NAMALWA (cell line): ENCODE measurements around the gene KLK6.
"Not testable (repeated sequence)": the region's sequence is repeated elsewhere in the genome, so short reads cannot be mapped to it uniquely, and the experiment has no call there.

Experiments
- DNase-seq: peaks from one replicate; pipeline ENCODE4 v3.0.0-alpha.2; 2015; ENCODE audit warnings: low spot score

KLK6 gene

DNA sequence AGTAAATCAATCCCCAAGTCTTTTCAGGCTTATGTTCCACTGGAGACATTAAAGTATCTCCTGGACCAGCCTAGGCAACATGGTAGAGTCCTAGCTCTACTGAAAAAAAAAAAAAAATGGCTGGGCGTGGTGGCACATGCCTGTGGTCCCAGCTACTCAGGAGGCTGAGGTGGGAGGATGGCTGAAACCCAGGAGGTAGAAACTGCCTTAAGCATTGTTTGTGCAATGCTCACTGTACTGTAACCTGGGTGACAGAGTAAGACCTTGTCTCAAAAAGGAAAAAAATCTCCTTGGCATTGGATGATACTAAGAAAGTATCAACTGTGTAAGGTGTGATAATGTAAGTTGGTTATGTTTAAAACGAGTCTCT, 23.3 kb upstream of the KLK6 start:
- no peak for DNase-seq

- not testable (repeated sequence) for DNase-seq
These were observed 15.0 kb upstream of the KLK6 start for GRCh38 chr19:50984416-50984815.

- no peak for DNase-seq
These were observed 14.4 kb upstream of the KLK6 start, which contains the start of gene KLK7 for GRCh38 chr19:50983625-50984292. TSS of gene KLK7 (minus strand) at chr19:50983917. CDS start at chr19:50982399, 1,518 bp downstream.

DNA sequence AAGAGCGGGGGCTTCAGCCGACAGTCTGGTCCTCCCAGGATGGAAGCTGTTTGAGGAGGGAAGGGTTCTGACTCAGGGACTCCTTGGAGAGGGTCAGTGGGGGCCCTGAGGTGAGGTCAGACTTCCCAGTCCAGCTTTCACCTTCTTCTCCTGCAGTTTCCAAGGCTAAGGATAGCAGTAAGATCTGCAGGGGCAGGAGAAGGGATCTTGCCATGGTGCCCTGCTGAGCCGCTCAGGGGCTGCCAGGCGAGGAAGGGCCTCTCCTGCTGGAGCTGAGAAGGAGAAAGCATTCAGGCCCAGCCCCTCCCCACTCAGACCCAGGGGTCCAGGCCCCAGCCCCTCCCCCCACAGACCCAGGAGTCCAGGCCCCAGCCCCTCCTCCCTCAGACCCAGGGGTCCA, 12.8 kb upstream of the KLK6 start:
- no peak for DNase-seq

- no peak for DNase-seq
These were observed 12.3 kb upstream of the KLK6 start for GRCh38 chr19:50981587-50982146.

GRCh38 chr19:50980208-50980607, 10.8 kb upstream of the KLK6 start:
- no peak for DNase-seq

DNA sequence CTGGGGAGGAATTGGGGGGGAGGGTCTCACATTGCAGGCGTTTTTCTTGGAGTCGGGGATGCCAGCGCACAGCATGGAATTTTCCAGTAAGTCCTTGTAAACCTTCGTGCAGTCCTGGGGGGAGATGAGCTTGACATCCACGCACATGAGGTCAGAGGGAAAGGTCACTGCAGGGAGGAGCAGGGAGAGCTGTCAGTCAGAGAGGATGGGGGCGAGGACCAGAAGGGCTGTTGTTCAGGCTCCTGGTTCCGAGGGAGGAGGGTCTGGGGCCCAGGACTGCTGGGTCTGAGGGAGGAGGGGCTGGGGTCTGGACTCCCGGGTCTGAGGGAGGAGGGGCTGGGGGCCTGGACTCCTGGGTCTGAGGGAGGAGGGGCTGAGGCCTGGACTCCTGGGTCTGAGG, 10.4 kb upstream of the KLK6 start:
- no peak for DNase-seq

DNA sequence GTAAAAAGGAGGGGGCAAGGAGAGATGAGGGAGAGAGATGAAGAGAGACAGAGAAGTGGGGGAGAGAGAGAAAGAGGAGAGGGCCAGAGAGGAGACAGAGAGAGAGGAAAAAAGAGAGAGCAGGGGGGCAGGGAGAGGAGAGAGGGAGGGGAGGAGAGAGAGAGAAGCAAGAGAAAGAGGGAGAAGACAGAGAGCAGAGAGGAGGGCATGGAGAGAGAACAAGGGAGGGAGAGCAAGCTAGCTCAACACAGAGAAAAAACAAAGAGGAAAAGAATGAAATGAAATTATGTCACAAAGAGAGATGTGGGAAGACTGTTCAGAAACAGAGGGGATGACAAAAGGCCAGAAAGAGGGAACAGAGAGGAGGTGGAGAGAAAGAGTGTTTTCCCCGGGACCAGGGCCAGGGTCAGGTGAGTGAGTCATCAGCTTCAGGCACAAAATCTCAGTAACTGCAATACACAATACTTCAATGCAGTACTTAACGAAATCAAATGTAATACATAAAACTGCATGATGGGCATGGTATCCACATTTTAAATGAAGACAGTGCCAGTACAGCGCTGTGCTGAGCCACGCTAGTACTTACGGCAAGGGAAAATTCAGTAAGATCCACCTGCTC, 9.5 kb upstream of the KLK6 start:
- no peak for DNase-seq

- no peak for DNase-seq
These were observed 8.2 kb upstream of the KLK6 start for GRCh38 chr19:50977626-50978025.

- DNase-seq: no peak
These were observed 6.4 kb upstream of the KLK6 start for GRCh38 chr19:50975766-50976165.

DNA sequence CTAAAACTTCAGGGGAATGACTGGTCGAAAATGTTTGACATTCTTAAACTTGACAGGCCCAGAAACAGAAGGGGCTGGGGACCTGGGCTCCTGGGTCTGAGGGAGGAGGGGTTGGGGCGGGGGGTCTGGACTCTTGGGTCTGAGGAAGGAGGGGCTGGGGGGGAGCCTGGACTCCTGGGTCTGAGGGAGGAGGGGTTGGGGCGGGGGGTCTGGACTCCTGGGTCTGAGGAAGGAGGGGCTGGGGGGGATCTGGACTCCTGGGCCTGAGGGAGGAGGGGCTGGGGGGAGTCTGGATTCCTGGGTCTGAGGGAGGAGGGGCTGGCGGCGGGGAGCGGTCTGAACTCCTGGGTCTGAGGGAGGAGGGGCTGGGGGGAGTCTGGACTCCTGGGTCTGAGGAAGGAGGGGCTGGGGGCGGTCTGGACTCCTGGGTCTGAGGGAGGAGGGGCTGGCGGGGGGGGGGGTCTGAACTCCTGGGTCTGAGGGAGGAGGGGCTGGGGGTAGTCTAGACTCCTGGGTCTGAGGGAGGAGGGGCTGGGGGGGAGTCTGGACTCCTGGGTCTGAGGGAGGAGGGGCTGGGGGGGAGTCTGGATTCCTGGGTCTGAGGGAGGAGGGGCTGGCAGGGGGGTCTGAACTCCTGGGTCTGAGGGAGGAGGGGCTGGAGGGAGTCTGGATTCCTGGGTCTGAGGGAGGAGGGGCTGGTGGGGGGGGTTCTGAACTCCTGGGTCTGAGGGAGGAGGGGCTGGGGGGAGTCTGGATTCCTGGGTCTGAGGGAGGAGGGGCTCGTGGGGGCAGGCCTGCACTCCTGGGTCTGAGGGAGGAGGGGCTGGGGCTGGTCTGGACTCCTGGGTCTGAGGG, 5.5 kb upstream of the KLK6 start:
- no peak for DNase-seq

DNA sequence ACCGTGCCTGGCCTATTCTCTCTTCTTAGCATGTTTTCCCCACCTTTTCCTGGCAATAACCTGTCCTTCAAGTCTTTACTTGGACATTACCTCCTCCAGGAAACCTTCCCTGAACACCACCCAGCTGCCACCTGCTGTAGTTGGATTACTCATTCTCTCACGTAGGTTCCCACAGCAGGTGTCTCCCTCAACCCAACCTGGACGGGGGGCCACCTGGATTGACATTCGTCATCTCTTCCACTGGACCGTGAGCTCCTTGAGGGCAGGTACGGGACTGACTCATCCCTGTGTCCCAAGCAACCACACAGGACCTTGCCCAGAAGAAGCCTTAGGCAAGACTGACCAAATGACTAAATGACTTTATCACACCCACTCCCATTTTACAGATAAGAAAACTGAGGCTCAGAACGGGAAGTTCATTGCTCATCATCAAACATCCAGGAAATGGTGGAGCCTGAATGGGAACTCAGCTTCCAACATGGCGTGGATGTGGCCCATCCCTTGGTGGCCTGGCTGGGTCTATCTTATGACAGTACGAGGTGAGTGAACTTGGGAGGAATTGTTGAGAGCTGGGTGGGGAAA, 3.5 kb upstream of the KLK6 start:
- DNase-seq: no peak

- not testable (repeated sequence) for DNase-seq
These were observed 419 bp upstream of the KLK6 start for GRCh38 chr19:50969810-50970209.

GRCh38 chr19:50968716-50969412, 527 bp downstream of the KLK6 start:
- DNase-seq: no peak

- DNase-seq: no peak
These were observed 1.3 kb downstream of the KLK6 start for GRCh38 chr19:50967929-50968715.

DNA sequence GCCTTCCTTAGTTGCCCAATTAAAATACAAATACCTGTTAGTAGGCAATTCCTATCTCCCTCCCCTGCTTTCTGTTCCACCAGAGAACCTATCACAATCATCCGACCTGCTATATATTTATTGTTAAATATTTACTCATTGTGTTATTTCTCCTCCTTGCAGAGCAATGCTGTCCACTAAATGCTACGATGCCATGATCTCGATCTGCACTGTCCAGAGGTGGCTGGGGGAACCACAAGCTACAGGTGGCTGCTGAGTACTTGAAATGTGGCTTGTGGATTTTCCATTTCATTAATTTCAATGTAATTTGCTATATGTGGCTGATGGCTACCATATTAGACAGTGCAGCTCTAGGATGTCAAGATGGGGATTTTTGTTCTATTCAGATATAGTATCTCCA, 5.1 kb downstream of the KLK6 start:
- DNase-seq: no peak

GRCh38 chr19:50963381-50963780, 6.0 kb downstream of the KLK6 start:
- DNase-seq: no peak

DNA sequence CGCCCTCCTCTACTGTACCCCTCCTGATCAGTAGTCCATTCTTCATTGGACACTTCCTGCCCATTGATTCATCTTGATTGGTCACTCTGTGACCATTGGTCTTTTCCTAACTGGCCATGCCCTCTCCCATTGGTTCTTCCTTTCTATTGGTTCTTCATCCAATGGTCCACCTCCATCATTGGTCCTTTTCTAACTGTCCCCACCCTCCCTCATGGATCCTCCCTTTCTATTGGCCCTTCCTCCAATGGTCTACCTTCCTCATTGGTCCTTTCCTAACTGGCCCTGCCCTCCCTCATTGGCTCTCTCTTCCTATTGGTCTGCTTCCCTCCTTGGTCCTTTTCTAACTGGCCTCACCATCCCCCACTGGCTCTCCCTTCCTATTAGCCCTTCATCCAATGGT, 7.1 kb downstream of the KLK6 start:
- DNase-seq: peak; percentile 78

DNA sequence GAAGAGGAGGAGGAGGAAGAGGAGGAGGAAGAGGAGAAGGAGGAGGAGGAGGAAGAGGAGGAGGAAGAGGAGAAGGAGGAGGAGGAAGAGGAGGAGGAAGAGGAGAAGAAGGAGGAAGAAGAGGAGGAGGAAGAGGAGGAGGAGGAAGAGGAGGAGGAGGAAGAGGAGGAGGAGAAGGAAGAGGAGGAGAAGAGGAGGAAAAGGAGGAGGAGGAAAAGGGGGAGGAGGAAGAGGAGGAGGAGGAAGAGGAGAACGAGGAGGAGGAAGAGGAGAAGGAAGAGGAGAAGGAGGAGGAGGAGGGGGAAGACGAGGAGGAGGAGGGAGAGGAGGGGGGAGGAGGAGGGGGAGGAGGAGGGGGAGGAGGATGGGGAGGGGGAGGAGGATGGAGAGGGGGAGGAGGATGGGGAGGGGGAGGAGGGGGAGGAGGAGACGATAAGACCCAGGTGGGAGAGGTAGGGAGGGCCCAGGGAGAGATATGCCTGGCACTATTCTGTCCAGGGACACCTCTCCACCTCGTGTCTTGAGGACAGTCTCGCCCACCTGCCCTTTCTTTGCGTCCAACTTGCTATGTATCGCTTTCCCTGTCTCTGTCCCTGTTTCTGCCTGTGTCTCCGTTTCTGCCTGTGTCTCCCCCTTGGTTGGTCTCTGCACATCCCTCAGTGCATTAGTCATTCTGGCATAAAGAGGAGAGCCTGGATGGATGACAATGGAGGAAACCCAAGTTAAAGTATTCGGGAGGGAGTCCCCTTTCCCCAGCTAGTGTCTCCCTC, 9.5 kb downstream of the KLK6 start:
- DNase-seq: peak; percentile 14

DNA sequence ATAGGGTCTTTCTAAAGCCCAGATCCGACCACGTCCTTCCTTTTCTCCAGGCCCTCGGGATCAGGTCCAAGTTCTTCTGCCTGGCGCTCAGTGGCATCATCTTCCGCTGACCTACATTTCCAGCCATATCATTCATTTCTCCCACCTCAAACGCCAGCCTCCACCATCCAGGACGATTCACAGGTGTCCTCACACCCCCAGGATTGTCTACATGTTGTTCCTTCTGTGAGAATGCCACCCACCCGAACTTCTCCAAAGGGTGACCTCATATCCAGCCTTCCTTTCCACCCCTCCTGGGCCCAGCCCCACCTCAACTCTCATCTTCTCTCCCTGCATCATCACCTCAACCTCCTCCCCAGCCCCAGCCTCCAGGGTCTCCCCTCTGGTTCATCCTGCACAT, 11.8 kb downstream of the KLK6 start:
- no peak for DNase-seq
